Endothelial cell of umbilical vein (primary cell): ENCODE results near the gene SMIM11.

Experiments used
- EZH2 ChIP-seq: IDR thresholded peaks from 2 replicates; pipeline ENCODE4 v1.6.1; 2012; ENCODE audit warnings: borderline replicate concordance, low read depth, mild to moderate bottlenecking, moderate library complexity, low read length, inconsistent platforms; ENCODE audit not compliant: severe bottlenecking
- JUN ChIP-seq: IDR thresholded peaks from 2 replicates; pipeline ENCODE4 v1.6.1; 2011; ENCODE audit warnings: borderline replicate concordance, low read depth; ENCODE audit not compliant: insufficient read length, insufficient read depth
- POLR2A ChIP-seq: IDR thresholded peaks from 2 replicates; pipeline ENCODE4 v1.6.1; 2012; ENCODE audit warnings: low read depth, mild to moderate bottlenecking, control low read depth, low read length

DNA sequence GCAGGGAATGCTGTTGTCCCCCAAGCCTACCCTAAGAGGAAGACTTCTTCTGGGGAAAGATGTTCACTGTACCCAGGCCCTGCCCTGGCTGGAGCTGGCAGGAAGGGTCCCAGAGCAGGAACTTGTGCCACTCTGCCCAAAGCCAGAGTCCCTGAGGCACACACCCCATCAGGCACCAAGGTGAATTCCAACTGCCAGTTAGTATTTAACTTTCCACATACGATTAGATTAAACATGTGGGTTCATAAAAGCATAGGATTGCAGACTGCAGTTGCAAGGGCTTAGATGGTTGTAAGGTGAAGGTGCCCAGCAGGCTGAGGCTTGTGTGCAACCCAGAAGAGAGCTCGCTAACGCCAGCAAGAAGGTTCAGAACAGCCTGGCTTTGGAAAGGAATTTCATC is 11.6 kb upstream of the SMIM11 start, which contains the start of gene KCNE2:
- no peak for TF ChIP-seq JUN
- no peak for TF ChIP-seq EZH2
- no peak for TF ChIP-seq POLR2A
